Activated T-helper 17 cell treated with anti-CD3 and anti-CD28 coated beads, Interleukin-2, amount 50 U/mL, for 72 hours (primary cell): Measurements from ENCODE around the gene KRTAP1-5. TPM values are rescaled to one million over a fixed set of nuclear protein-coding genes. Genes with fewer than 3 reads are reported as not detected.

Source experiments
- total RNA-seq, 2 donors: library from RNA; stranded (reverse); gene quantifications; one replicate each; pipeline ENCODE4 v1.2.3, GENCODE V29; 2022

The KRTAP1-5 gene
- total RNA-seq, 2 donors from 2014 or later, result not detected

Other genes with a start within 250 kb of the KRTAP1-5 start
- not detected for gene KRT27, start 244.7 kb downstream of the KRTAP1-5 start, total RNA-seq
- not detected for gene KRT28, start 227.2 kb downstream of the KRTAP1-5 start, total RNA-seq
- 10 to 100 TPM; 29.0 to 45.9 TPM for gene KRT10, start 204.6 kb downstream of the KRTAP1-5 start, total RNA-seq
- gene KRT12, start 160.0 kb downstream of the KRTAP1-5 start, total RNA-seq, result not detected
- gene KRT20, start 142.0 kb downstream of the KRTAP1-5 start, total RNA-seq, result not detected
- gene KRT23, start 89.6 kb downstream of the KRTAP1-5 start, total RNA-seq, result under 1 TPM in 1 of 2 donors, not detected in 1; 0.50 TPM
- gene KRT39, start 60.3 kb downstream of the KRTAP1-5 start, total RNA-seq, result not detected
- not detected for gene KRT40, start 42.9 kb downstream of the KRTAP1-5 start, total RNA-seq
- gene KRTAP3-3, start 33.0 kb downstream of the KRTAP1-5 start, total RNA-seq, result not detected
- not detected for gene KRTAP3-2, start 27.3 kb downstream of the KRTAP1-5 start, total RNA-seq
- not detected for gene KRTAP3-1, start 18.1 kb downstream of the KRTAP1-5 start, total RNA-seq
- not detected for gene KRTAP1-4, start 3.0 kb upstream of the KRTAP1-5 start, total RNA-seq
- not detected for gene KRTAP1-3, start 7.7 kb upstream of the KRTAP1-5 start, total RNA-seq
- gene KRTAP1-1, start 14.2 kb upstream of the KRTAP1-5 start, total RNA-seq, result not detected
- not detected for gene KRTAP2-1, start 20.1 kb upstream of the KRTAP1-5 start, total RNA-seq
- gene KRTAP2-2, start 28.0 kb upstream of the KRTAP1-5 start, total RNA-seq, result not detected
- not detected for gene KRTAP2-3, start 32.9 kb upstream of the KRTAP1-5 start, total RNA-seq
- not detected for gene KRTAP2-4, start 38.7 kb upstream of the KRTAP1-5 start, total RNA-seq
- not detected for gene KRTAP4-7, start 56.9 kb upstream of the KRTAP1-5 start, total RNA-seq
- not detected for gene KRTAP4-8, start 70.9 kb upstream of the KRTAP1-5 start, total RNA-seq
- gene KRTAP4-16, start 75.0 kb upstream of the KRTAP1-5 start, total RNA-seq, result not detected
- not detected for gene KRTAP4-9, start 78.2 kb upstream of the KRTAP1-5 start, total RNA-seq
- not detected for gene KRTAP4-11, start 91.2 kb upstream of the KRTAP1-5 start, total RNA-seq
- not detected for gene KRTAP4-12, start 97.0 kb upstream of the KRTAP1-5 start, total RNA-seq
- gene KRTAP4-6, start 113.3 kb upstream of the KRTAP1-5 start, total RNA-seq, result not detected
- not detected for gene KRTAP4-5, start 122.6 kb upstream of the KRTAP1-5 start, total RNA-seq
- not detected for gene KRTAP4-4, start 133.5 kb upstream of the KRTAP1-5 start, total RNA-seq
- gene KRTAP4-3, start 141.0 kb upstream of the KRTAP1-5 start, total RNA-seq, result not detected
- not detected for gene KRTAP4-2, start 151.0 kb upstream of the KRTAP1-5 start, total RNA-seq
- not detected for gene KRTAP4-1, start 157.7 kb upstream of the KRTAP1-5 start, total RNA-seq
- not detected for gene KRTAP9-1, start 162.7 kb upstream of the KRTAP1-5 start, total RNA-seq
- not detected for gene KRTAP9-2, start 199.4 kb upstream of the KRTAP1-5 start, total RNA-seq
- not detected for gene KRTAP9-3, start 205.2 kb upstream of the KRTAP1-5 start, total RNA-seq
- not detected for gene KRTAP9-8, start 210.8 kb upstream of the KRTAP1-5 start, total RNA-seq
- not detected for gene KRTAP9-4, start 222.5 kb upstream of the KRTAP1-5 start, total RNA-seq
- not detected for gene KRTAP9-9, start 228.2 kb upstream of the KRTAP1-5 start, total RNA-seq
- not detected for gene KRTAP9-6, start 238.2 kb upstream of the KRTAP1-5 start, total RNA-seq
- gene KRTAP9-7, start 248.5 kb upstream of the KRTAP1-5 start, total RNA-seq, result not detected